Measurements from ENCODE around the gene CDHR2.

The CDHR2 gene

GRCh38 chr5:176561259-176561658, 12.1 kb downstream of the CDHR2 start:
- TF ChIP-seq GATA2 (IDR thresholded peaks at IDR 0.05; ENCODE audit: low read depth, low read length) (no peak), GATA3 (IDR thresholded peaks at IDR 0.05; ENCODE audit: low read depth, low read length) (no peak)

- TF ChIP-seq GATA2 (IDR thresholded peaks at IDR 0.05; ENCODE audit: low read depth, low read length) = no peak
Observed at GRCh38 chr5:176562189-176562588, 13.0 kb downstream of the CDHR2 start.

GRCh38 chr5:176564002-176564401, 14.9 kb downstream of the CDHR2 start:
- no peak for TF ChIP-seq GATA2 (IDR thresholded peaks at IDR 0.05; ENCODE audit: low read depth, low read length)
- TF ChIP-seq GATA3 (IDR thresholded peaks at IDR 0.05; ENCODE audit: low read depth, low read length) = no peak

- TF ChIP-seq GATA3 (IDR thresholded peaks at IDR 0.05; ENCODE audit: low read depth, low read length) (no peak), GATA2 (IDR thresholded peaks at IDR 0.05; ENCODE audit: low read depth, low read length) (no peak)
Observed at GRCh38 chr5:176565760-176566288, 16.7 kb downstream of the CDHR2 start.

GRCh38 chr5:176568657-176569056, 19.5 kb downstream of the CDHR2 start:
- no peak for TF ChIP-seq GATA2 (IDR thresholded peaks at IDR 0.05; ENCODE audit: low read depth, low read length)
- TF ChIP-seq GATA3 (IDR thresholded peaks at IDR 0.05; ENCODE audit: low read depth, low read length) = no peak

GRCh38 chr5:176570044-176570443, 20.9 kb downstream of the CDHR2 start:
- TF ChIP-seq GATA3 (IDR thresholded peaks at IDR 0.05; ENCODE audit: low read depth, low read length) (no peak), GATA2 (IDR thresholded peaks at IDR 0.05; ENCODE audit: low read depth, low read length) (no peak)

- TF ChIP-seq GATA2 (IDR thresholded peaks at IDR 0.05; ENCODE audit: low read depth, low read length) (no peak), GATA3 (IDR thresholded peaks at IDR 0.05; ENCODE audit: low read depth, low read length) (no peak)
Observed at GRCh38 chr5:176573564-176574296, 24.6 kb downstream of the CDHR2 start.

GRCh38 chr5:176574297-176574591, 25.1 kb downstream of the CDHR2 start:
- no peak for TF ChIP-seq GATA2 (IDR thresholded peaks at IDR 0.05; ENCODE audit: low read depth, low read length)
- no peak for TF ChIP-seq GATA3 (IDR thresholded peaks at IDR 0.05; ENCODE audit: low read depth, low read length)

GRCh38 chr5:176575066-176575465, 25.9 kb downstream of the CDHR2 start:
- TF ChIP-seq GATA3 (IDR thresholded peaks at IDR 0.05; ENCODE audit: low read depth, low read length) (no peak), GATA2 (IDR thresholded peaks at IDR 0.05; ENCODE audit: low read depth, low read length) (no peak)

- TF ChIP-seq GATA2 (IDR thresholded peaks at IDR 0.05; ENCODE audit: low read depth, low read length) = no peak
- TF ChIP-seq GATA3 (IDR thresholded peaks at IDR 0.05; ENCODE audit: low read depth, low read length) = no peak
Observed at GRCh38 chr5:176575488-176576422, 26.6 kb downstream of the CDHR2 start.

- no peak for TF ChIP-seq GATA2 (IDR thresholded peaks at IDR 0.05; ENCODE audit: low read depth, low read length)
- no peak for TF ChIP-seq GATA3 (IDR thresholded peaks at IDR 0.05; ENCODE audit: low read depth, low read length)
Observed at GRCh38 chr5:176577312-176578176, 28.4 kb downstream of the CDHR2 start.

- no peak for TF ChIP-seq GATA3 (IDR thresholded peaks at IDR 0.05; ENCODE audit: low read depth, low read length)
- TF ChIP-seq GATA2 (IDR thresholded peaks at IDR 0.05; ENCODE audit: low read depth, low read length) = no peak
Observed at GRCh38 chr5:176578391-176578808, 29.3 kb downstream of the CDHR2 start.

GRCh38 chr5:176579323-176579722, 30.2 kb downstream of the CDHR2 start:
- no peak for TF ChIP-seq GATA2 (IDR thresholded peaks at IDR 0.05; ENCODE audit: low read depth, low read length)
- TF ChIP-seq GATA3 (IDR thresholded peaks at IDR 0.05; ENCODE audit: low read depth, low read length) = no peak

GRCh38 chr5:176581361-176581760, 32.2 kb downstream of the CDHR2 start:
- TF ChIP-seq GATA3 (IDR thresholded peaks at IDR 0.05; ENCODE audit: low read depth, low read length) (no peak), GATA2 (IDR thresholded peaks at IDR 0.05; ENCODE audit: low read depth, low read length) (no peak)
